ENCODE results near the gene UNC5B. TPM values are rescaled to one million over a fixed set of nuclear protein-coding genes. Genes with fewer than 3 reads are reported as not detected.

Gene UNC5B
- total and polyA plus RNA-seq, 2 donors from 2014 or later: 5.5 to 22.6 TPM

GRCh38 chr10:71338728-71339495 is 126.5 kb downstream of the UNC5B start:
- TF ChIP-seq, protein P1, sequence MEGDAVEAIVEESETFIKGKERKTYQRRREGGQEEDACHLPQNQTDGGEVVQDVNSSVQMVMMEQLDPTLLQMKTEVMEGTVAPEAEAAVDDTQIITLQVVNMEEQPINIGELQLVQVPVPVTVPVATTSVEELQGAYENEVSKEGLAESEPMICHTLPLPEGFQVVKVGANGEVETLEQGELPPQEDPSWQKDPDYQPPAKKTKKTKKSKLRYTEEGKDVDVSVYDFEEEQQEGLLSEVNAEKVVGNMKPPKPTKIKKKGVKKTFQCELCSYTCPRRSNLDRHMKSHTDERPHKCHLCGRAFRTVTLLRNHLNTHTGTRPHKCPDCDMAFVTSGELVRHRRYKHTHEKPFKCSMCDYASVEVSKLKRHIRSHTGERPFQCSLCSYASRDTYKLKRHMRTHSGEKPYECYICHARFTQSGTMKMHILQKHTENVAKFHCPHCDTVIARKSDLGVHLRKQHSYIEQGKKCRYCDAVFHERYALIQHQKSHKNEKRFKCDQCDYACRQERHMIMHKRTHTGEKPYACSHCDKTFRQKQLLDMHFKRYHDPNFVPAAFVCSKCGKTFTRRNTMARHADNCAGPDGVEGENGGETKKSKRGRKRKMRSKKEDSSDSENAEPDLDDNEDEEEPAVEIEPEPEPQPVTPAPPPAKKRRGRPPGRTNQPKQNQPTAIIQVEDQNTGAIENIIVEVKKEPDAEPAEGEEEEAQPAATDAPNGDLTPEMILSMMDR (IDR thresholded peaks at IDR 0.05; ENCODE audit: borderline replicate concordance, extremely low read depth, insufficient read depth): no peak

GRCh38 chr10:71339796-71340589 is 127.6 kb downstream of the UNC5B start:
- Histone ChIP-seq H3K36me3 (ENCODE audit: control insufficient read depth in 2 of 3, insufficient read depth in 3 of 3, low read length in 3 of 3) (no peaks in the 10 kb centered on the region), H3K9ac (ENCODE audit: low read length in 3 of 3) (no peak overlapping the region), H3K27ac (ENCODE audit: low read depth in 2 of 2, low read length in 2 of 2) (no peak overlapping the region), H3K27me3 (ENCODE audit: control insufficient read depth, insufficient read depth, low read length) (no peaks in the 10 kb centered on the region), H3K4me3 (ENCODE audit: low read length in 3 of 3) (no peak overlapping the region), H3K9me3 (ENCODE audit: control insufficient read depth in 2 of 3, insufficient read depth in 1 of 3, low read length in 3 of 3) (no peaks in the 10 kb centered on the region), H3K4me1 (ENCODE audit: control insufficient read depth in 2 of 3, insufficient read depth in 2 of 3, low read depth in 1 of 3, low read length in 3 of 3) (peaks cover 6 to 20% (median 14%) of the 10 kb centered on the region in 3 donors)
- DNase-seq (no peak), FAIRE-seq (no peak)
- intact Hi-C loops (cut with DNase I): no loop called here
- TF ChIP-seq, protein P1 (IDR thresholded peaks at IDR 0.05; ENCODE audit: borderline replicate concordance, extremely low read depth, insufficient read depth): no peak

More at GRCh38 chr10:71338728-71339495, 126.5 kb downstream of the UNC5B start:
- H3K4me1 ChIP-seq (ENCODE audit: control insufficient read depth in 2 of 3, insufficient read depth in 2 of 3, low read depth in 1 of 3, low read length in 3 of 3): peaks cover 6 to 20% (median 14%) of the 10 kb centered on the region in 3 donors
- H3K36me3 ChIP-seq (ENCODE audit: control insufficient read depth in 2 of 3, insufficient read depth in 3 of 3, low read length in 3 of 3): no peaks in the 10 kb centered on the region
- no peak for DNase-seq
- no peak for FAIRE-seq
- no peaks in the 10 kb centered on the region for H3K27me3 ChIP-seq (ENCODE audit: control insufficient read depth, insufficient read depth, low read length)
- no peak overlapping the region for H3K9ac ChIP-seq (ENCODE audit: low read length in 3 of 3)
- no peak overlapping the region for H3K27ac ChIP-seq (ENCODE audit: low read depth in 2 of 2, low read length in 2 of 2)
- intact Hi-C loops (cut with DNase I): no loop called here
- H3K4me3 ChIP-seq (ENCODE audit: low read length in 3 of 3): no peak overlapping the region
- H3K9me3 ChIP-seq (ENCODE audit: control insufficient read depth in 2 of 3, insufficient read depth in 1 of 3, low read length in 3 of 3): no peaks in the 10 kb centered on the region

GRCh38 chr10:71342573-71343391 is 130.4 kb downstream of the UNC5B start:
- H3K27me3 ChIP-seq (ENCODE audit: control insufficient read depth, insufficient read depth, low read length): no peaks in the 10 kb centered on the region
- H3K36me3 ChIP-seq (ENCODE audit: control insufficient read depth in 2 of 3, insufficient read depth in 3 of 3, low read length in 3 of 3): no peaks in the 10 kb centered on the region
- H3K4me3 ChIP-seq (ENCODE audit: low read length in 3 of 3): no peak overlapping the region
- no peak overlapping the region for H3K9ac ChIP-seq (ENCODE audit: low read length in 3 of 3)
- H3K4me1 ChIP-seq (ENCODE audit: control insufficient read depth in 2 of 3, insufficient read depth in 2 of 3, low read depth in 1 of 3, low read length in 3 of 3): no peaks in the 10 kb centered on the region
- intact Hi-C loops (cut with DNase I): no loop called here
- no peak overlapping the region for H3K27ac ChIP-seq (ENCODE audit: low read depth in 2 of 2, low read length in 2 of 2)
- TF ChIP-seq, protein P1 (IDR thresholded peaks at IDR 0.05; ENCODE audit: borderline replicate concordance, extremely low read depth, insufficient read depth): no peak
- no peaks in the 10 kb centered on the region for H3K9me3 ChIP-seq (ENCODE audit: control insufficient read depth in 2 of 3, insufficient read depth in 1 of 3, low read length in 3 of 3)
- DNase-seq: no peak
- no peak for FAIRE-seq

Data from kidney (tissue), 14 donors.